Neutrophil (primary cell): ENCODE data around the gene DTX4.
A peak's percentile ranks its signal among the peaks of the same experiment; 100 is the strongest.

ENCODE experiments used
- H3K27ac ChIP-seq: fragments of 200-600 bp; sonication (generic); 2 replicates; pipeline ENCODE4 v1.5.1; 2016; ENCODE audit warnings: mild to moderate bottlenecking, moderate library complexity
- H3K27me3 ChIP-seq: fragments of 200-600 bp; sonication (generic); 2 replicates; pipeline ENCODE4 v1.6.0; 2016; ENCODE audit warnings: mild to moderate bottlenecking
- H3K36me3 ChIP-seq: fragments of 200-600 bp; sonication (generic); 2 replicates; pipeline ENCODE4 v1.5.1; 2017
- H3K4me1 ChIP-seq, 2 experiments: fragments of 200-600 bp in 1 of 2; sonication (generic) in 1 of 2; 1 replicate in 1 of 2; 2 replicates in 1 of 2; pipeline versions ENCODE4 v1.5.1 to v1.6.1; 2013 to 2016; ENCODE audit warnings: low read depth in 1 of 2, low read length in 1 of 2, mild to moderate bottlenecking in 1 of 2, moderate library complexity in 1 of 2; ENCODE audit not compliant: control insufficient read depth in 1 of 2, insufficient read depth in 1 of 2
- H3K4me3 ChIP-seq, 2 experiments: fragments of 200-600 bp in 1 of 2; sonication (generic) in 1 of 2; 1 replicate in 1 of 2; 2 replicates in 1 of 2; pipeline ENCODE4 v1.5.1; 2013 to 2016; ENCODE audit warnings: low read depth in 1 of 2, low read length in 1 of 2, mild to moderate bottlenecking in 1 of 2, moderate library complexity in 1 of 2
- H3K9me3 ChIP-seq: fragments of 200-600 bp; sonication (generic); 2 replicates; pipeline ENCODE4 v1.5.1; 2016
- TF ChIP-seq, protein P1 (sequence below): fragments of 200-600 bp; sonication (generic); IDR thresholded peaks from 2 replicates; pipeline ENCODE4 v1.5.1; 2016; ENCODE audit warnings: antibody characterized with exemption

The DTX4 gene

DNA sequence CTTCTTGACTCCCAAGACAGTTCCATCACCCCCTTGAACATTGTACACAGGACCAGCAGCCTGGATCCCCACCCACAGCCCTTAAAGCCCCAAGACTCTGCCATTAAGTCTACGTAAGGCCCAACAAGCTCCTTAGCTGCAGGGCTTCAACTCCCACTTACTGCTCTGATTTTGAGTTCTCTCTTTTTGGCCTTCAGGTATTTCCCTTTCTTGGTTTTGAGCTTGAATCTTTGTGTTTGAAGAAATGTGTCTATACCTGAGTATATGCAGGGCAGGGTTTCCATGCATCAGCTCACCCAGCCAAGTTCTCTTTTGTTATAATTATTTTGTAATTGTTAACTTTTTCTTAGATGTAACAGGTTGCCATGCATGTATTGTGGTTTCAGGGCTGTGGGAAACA, 51.2 kb downstream of the DTX4 start:
- Histone ChIP-seq H3K9me3 (no peaks in the 10 kb centered on the region), H3K27ac (peak overlapping the region; percentile 99), H3K4me3 (peak overlapping the region; percentile 36 to 46), H3K27me3 (no peaks in the 10 kb centered on the region), H3K4me1 (peaks cover 74 to 79% of the 10 kb centered on the region in 2 experiments), H3K36me3 (no peaks in the 10 kb centered on the region)
- TF ChIP-seq, protein P1, sequence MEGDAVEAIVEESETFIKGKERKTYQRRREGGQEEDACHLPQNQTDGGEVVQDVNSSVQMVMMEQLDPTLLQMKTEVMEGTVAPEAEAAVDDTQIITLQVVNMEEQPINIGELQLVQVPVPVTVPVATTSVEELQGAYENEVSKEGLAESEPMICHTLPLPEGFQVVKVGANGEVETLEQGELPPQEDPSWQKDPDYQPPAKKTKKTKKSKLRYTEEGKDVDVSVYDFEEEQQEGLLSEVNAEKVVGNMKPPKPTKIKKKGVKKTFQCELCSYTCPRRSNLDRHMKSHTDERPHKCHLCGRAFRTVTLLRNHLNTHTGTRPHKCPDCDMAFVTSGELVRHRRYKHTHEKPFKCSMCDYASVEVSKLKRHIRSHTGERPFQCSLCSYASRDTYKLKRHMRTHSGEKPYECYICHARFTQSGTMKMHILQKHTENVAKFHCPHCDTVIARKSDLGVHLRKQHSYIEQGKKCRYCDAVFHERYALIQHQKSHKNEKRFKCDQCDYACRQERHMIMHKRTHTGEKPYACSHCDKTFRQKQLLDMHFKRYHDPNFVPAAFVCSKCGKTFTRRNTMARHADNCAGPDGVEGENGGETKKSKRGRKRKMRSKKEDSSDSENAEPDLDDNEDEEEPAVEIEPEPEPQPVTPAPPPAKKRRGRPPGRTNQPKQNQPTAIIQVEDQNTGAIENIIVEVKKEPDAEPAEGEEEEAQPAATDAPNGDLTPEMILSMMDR: no peak

DNA sequence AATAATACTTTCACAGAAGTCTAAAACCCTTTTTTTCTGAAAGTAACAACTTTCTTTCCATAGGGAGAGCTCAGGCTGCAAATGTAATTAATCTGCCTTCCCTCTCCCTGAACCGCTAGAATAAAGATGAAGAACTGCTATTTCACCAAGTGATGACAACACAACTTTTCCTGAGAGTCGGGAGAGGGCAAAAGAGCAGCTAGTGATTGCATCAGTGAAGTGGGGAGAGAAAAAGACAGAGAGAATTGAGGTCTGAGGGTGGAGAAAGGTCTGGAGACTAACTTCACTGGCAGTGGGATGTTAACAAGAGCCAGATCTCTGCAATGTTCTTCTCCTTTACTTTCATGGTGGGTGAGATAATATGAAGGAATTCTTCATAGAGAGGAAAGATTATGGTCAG, 51.7 kb downstream of the DTX4 start:
- Histone ChIP-seq H3K27me3 (no peaks in the 10 kb centered on the region), H3K36me3 (no peaks in the 10 kb centered on the region), H3K4me1 (peaks cover 70 to 74% of the 10 kb centered on the region in 2 experiments), H3K9me3 (no peaks in the 10 kb centered on the region), H3K27ac (peak overlapping the region; percentile 99), H3K4me3 (peak overlapping the region; percentile 36 to 46)
- TF ChIP-seq, protein P1: no peak

DNA sequence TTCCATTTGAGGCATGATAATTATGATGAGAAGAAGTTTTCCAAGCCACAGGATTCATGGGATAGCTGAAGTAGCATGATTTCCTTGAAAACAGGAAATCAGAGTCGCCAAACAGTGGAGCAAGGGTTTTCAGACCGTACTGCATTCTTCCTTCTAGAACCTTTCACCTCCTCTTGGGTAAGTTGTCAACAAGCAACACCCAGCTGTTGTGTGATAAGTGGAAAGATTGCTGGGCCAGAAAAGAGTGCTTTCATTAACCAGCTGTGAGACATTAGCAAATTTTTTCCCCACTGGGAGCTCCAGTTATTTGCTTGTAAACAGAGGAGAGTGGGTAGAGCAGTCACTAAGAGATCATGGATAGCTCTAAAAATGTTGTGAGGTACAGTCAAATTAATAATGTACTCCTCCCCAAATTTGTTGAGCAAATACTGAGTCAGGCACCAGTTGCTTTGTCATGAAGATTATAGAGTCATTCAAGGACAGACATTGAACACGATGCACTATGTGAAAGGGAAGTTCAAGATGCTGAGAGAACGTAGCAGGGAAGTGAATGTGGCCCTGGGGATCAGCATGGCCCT, 52.5 kb downstream of the DTX4 start:
- Histone ChIP-seq H3K27me3 (no peaks in the 10 kb centered on the region), H3K4me1 (peaks cover 62 to 66% of the 10 kb centered on the region in 2 experiments), H3K9me3 (no peaks in the 10 kb centered on the region), H3K36me3 (no peaks in the 10 kb centered on the region), H3K4me3 (peak overlapping the region; percentile 36 to 46), H3K27ac (peak overlapping the region; percentile 99)
- TF ChIP-seq, protein P1: no peak

DNA sequence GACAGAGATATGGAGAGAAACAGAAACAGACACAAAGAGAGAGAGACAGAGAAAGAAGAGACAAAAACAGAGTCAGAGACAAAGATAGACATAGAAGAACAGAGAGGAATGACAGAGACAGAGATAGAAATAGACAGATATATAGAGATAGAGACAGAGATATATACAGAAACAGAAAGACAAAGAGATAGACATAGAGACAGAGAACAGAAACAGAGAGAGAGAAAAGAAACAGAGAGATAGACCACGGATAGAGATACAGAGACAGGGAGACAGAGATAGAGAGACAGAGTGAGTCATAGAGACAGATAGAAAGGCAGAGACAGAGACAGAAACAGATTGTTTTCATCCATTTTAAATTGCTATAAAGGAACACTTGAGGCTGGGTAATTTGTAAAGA, 53.1 kb downstream of the DTX4 start:
- Histone ChIP-seq H3K27me3 (no peaks in the 10 kb centered on the region), H3K4me1 (peaks cover 58 to 60% of the 10 kb centered on the region in 2 experiments), H3K36me3 (no peaks in the 10 kb centered on the region), H3K27ac (peak overlapping the region; percentile 99), H3K4me3 (peak overlapping the region in 1 of 2 experiments; percentile 46), H3K9me3 (no peaks in the 10 kb centered on the region)
- TF ChIP-seq, protein P1: no peak

DNA sequence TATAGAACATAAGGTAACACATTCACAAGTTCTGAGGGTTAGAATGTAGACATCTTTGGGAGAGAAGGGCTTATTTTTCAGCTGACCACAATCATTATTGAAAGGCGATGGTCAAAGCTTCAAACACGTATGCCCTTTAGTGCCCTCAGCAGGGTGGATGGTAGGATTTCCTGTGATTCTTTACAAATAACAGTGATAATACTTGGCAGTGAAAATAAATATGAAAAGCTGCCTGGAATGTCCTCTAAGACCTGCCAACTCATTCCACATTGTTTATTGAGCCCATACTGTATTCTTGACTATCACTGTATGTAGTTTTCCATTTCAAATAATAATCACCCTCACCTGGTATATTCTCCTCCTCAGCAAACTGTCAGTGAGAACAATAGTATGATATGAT, 54.5 kb downstream of the DTX4 start:
- TF ChIP-seq, protein P1: no peak
- Histone ChIP-seq H3K36me3 (no peaks in the 10 kb centered on the region), H3K27me3 (no peaks in the 10 kb centered on the region), H3K4me3 (no peak overlapping the region), H3K27ac (peak overlapping the region; percentile 99), H3K9me3 (no peaks in the 10 kb centered on the region), H3K4me1 (peaks cover 44 to 47% of the 10 kb centered on the region in 2 experiments)
